WTC11 (cell line): ENCODE measurements around the gene IL1RAPL2. TPM values are rescaled to one million over a fixed set of nuclear protein-coding genes. Genes with fewer than 3 reads are reported as not detected.

Experiments
- ATAC-seq: fragments of 200-7000 bp; cut with Tn5 transposase; 2 replicates; pipeline ENCODE4 v1.10.0; 2021; ENCODE audit warnings: mild to moderate bottlenecking, moderate library complexity
- CTCF ChIA-PET: fragments of 300-600 bp; sonication (Branson Sonifier 250); formaldehyde crosslinking; loops from one replicate; lab custom pipeline; 2021; ENCODE audit warnings: antibody characterized with exemption; lab: Charles Lee
- POLR2A ChIA-PET: fragments of 350-600 bp; sonication (Branson Sonifier 250); formaldehyde crosslinking; loops from one replicate; lab custom pipeline; 2021; ENCODE audit warnings: antibody characterized with exemption; lab: Charles Lee
- DNase-seq: peaks from one replicate; pipeline ENCODE4 v3.0.0; 2021; ENCODE audit warnings: low spot score
- H3K27ac Mint-ChIP-seq: 2 replicates; pipeline ENCODE4 v1.8.0; 2021; ENCODE audit warnings: mixed read lengths
- H3K27me3 Mint-ChIP-seq: 2 replicates; pipeline ENCODE4 v1.8.0; 2021; ENCODE audit warnings: low read depth, mild to moderate bottlenecking, moderate library complexity, mixed read lengths
- H3K36me3 Mint-ChIP-seq: 2 replicates; pipeline ENCODE4 v1.8.0; 2021; ENCODE audit warnings: mixed read lengths
- H3K4me1 Mint-ChIP-seq: 2 replicates; pipeline ENCODE4 v1.8.0; 2022; ENCODE audit warnings: mixed read lengths
- H3K4me3 Mint-ChIP-seq: 2 replicates; pipeline ENCODE4 v1.8.0; 2021; ENCODE audit warnings: mild to moderate bottlenecking, moderate library complexity, mixed read lengths
- H3K9me3 Mint-ChIP-seq: 2 replicates; pipeline ENCODE4 v1.8.0; 2021; ENCODE audit warnings: mixed read lengths
- CBFB ChIP-seq: sonication (generic); formaldehyde crosslinking; IDR thresholded peaks from 2 replicates; pipeline ENCODE4 v1.8.1; 2022; ENCODE audit warnings: mild to moderate bottlenecking, low read depth, missing genetic modification reagents
- CDX4 ChIP-seq: fragments of 250-450 bp; sonication (Bioruptor Pico); IDR thresholded peaks from 2 replicates; pipeline ENCODE4 v1.9.0; 2021; ENCODE audit warnings: moderate library complexity, mild to moderate bottlenecking, inconsistent platforms, borderline replicate concordance
- CREM ChIP-seq: sonication (generic); formaldehyde crosslinking; IDR thresholded peaks from 2 replicates; pipeline ENCODE4 v1.8.1; 2022; ENCODE audit warnings: mild to moderate bottlenecking, missing genetic modification reagents, moderate library complexity
- E2F4 ChIP-seq: sonication (generic); formaldehyde crosslinking; IDR thresholded peaks from 2 replicates; pipeline ENCODE4 v1.8.1; 2022; ENCODE audit warnings: low read depth, mild to moderate bottlenecking, moderate library complexity, missing genetic modification reagents, borderline replicate concordance
- ELF4 ChIP-seq: sonication (generic); formaldehyde crosslinking; IDR thresholded peaks from 2 replicates; pipeline ENCODE4 v1.8.1; 2022; ENCODE audit warnings: low read depth, mild to moderate bottlenecking, moderate library complexity, missing genetic modification reagents
- ERG ChIP-seq: fragments of 250-450 bp; sonication (Bioruptor Pico); IDR thresholded peaks from 2 replicates; pipeline ENCODE4 v1.8.0; 2021; ENCODE audit warnings: mild to moderate bottlenecking
- ESRRA ChIP-seq: sonication (generic); formaldehyde crosslinking; IDR thresholded peaks from 2 replicates; pipeline ENCODE4 v1.8.1; 2022; ENCODE audit warnings: mild to moderate bottlenecking, missing genetic modification reagents, borderline replicate concordance
- JAZF1 ChIP-seq: fragments of 250-450 bp; sonication (Bioruptor Pico); IDR thresholded peaks from 2 replicates; pipeline ENCODE4 v1.9.0; 2021; ENCODE audit warnings: moderate library complexity, mild to moderate bottlenecking, inconsistent platforms
- MYBL2 ChIP-seq: sonication (generic); formaldehyde crosslinking; IDR thresholded peaks from 2 replicates; pipeline ENCODE4 v1.8.1; 2023; ENCODE audit warnings: mild to moderate bottlenecking, moderate library complexity, missing genetic modification reagents
- NR3C1 ChIP-seq: sonication (generic); formaldehyde crosslinking; conservative IDR thresholded peaks from 2 replicates; pipeline ENCODE4 v1.8.1; 2023; ENCODE audit warnings: low read depth, mild to moderate bottlenecking, missing genetic modification reagents
- OVOL2 ChIP-seq: fragments of 250-450 bp; sonication (Bioruptor Pico); IDR thresholded peaks from 2 replicates; pipeline ENCODE4 v1.9.0; 2021; ENCODE audit warnings: mild to moderate bottlenecking, borderline replicate concordance
- PREB ChIP-seq: sonication (generic); formaldehyde crosslinking; IDR thresholded peaks from 2 replicates; pipeline ENCODE4 v1.8.1; 2022; ENCODE audit warnings: mild to moderate bottlenecking, missing genetic modification reagents, moderate library complexity, borderline replicate concordance
- SMAD4 ChIP-seq: sonication (generic); formaldehyde crosslinking; IDR thresholded peaks from 2 replicates; pipeline ENCODE4 v1.8.0; 2022; ENCODE audit warnings: mild to moderate bottlenecking, missing genetic modification reagents
- TCF7 ChIP-seq: sonication (generic); formaldehyde crosslinking; IDR thresholded peaks from 2 replicates; pipeline ENCODE4 v1.8.0; 2022; ENCODE audit warnings: mild to moderate bottlenecking, low read depth, missing genetic modification reagents, moderate library complexity
- TEAD1 ChIP-seq: sonication (generic); formaldehyde crosslinking; IDR thresholded peaks from 2 replicates; pipeline ENCODE4 v1.8.0; 2022; ENCODE audit warnings: mild to moderate bottlenecking, missing genetic modification reagents
- ZBTB21 ChIP-seq: sonication (generic); formaldehyde crosslinking; IDR thresholded peaks from 2 replicates; pipeline ENCODE4 v1.8.1; 2023; ENCODE audit warnings: mild to moderate bottlenecking, missing genetic modification reagents, borderline replicate concordance
- ZNF121 ChIP-seq: sonication (generic); formaldehyde crosslinking; IDR thresholded peaks from 2 replicates; pipeline ENCODE4 v1.8.0; 2023; ENCODE audit warnings: missing genetic modification reagents
- ZNF138 ChIP-seq: sonication (generic); formaldehyde crosslinking; conservative IDR thresholded peaks from 2 replicates; pipeline ENCODE4 v1.8.1; 2022; ENCODE audit warnings: mild to moderate bottlenecking, moderate library complexity, missing genetic modification reagents
- ZNF232 ChIP-seq: sonication (generic); formaldehyde crosslinking; IDR thresholded peaks from 2 replicates; pipeline ENCODE4 v1.8.0; 2022; ENCODE audit warnings: mild to moderate bottlenecking, missing genetic modification reagents
- ZNF263 ChIP-seq: sonication (generic); formaldehyde crosslinking; IDR thresholded peaks from 2 replicates; pipeline ENCODE4 v1.8.1; 2022; ENCODE audit warnings: low read depth, mild to moderate bottlenecking, moderate library complexity, missing genetic modification reagents
- ZNF281 ChIP-seq: sonication (generic); formaldehyde crosslinking; IDR thresholded peaks from 2 replicates; pipeline ENCODE4 v1.8.0; 2023; ENCODE audit warnings: mild to moderate bottlenecking, missing genetic modification reagents
- ZNF396 ChIP-seq: fragments of 250-450 bp; sonication (Bioruptor Pico); IDR thresholded peaks from 2 replicates; pipeline ENCODE4 v1.8.0; 2021; ENCODE audit warnings: mild to moderate bottlenecking, moderate library complexity, borderline replicate concordance
- ZNF423 ChIP-seq: fragments of 250-450 bp; sonication (Bioruptor Pico); IDR thresholded peaks from 2 replicates; pipeline ENCODE4 v2.1.2; 2022; ENCODE audit warnings: mild to moderate bottlenecking, moderate library complexity
- total RNA-seq: library from RNA; stranded (reverse); gene quantifications from 3 replicates; pipeline ENCODE4 v1.2.3, GENCODE V29; 2021
- TF ChIP-seq, protein P1 (sequence below): sonication (generic); formaldehyde crosslinking; IDR thresholded peaks from 2 replicates; pipeline ENCODE4 v1.8.1; 2023; ENCODE audit warnings: mild to moderate bottlenecking, missing genetic modification reagents, moderate library complexity
- TF ChIP-seq, protein P2 (sequence below): fragments of 250-450 bp; sonication (Bioruptor Pico); IDR thresholded peaks from 2 replicates; pipeline ENCODE4 v1.9.0; 2021; ENCODE audit warnings: mild to moderate bottlenecking

IL1RAPL2 gene
- total RNA-seq, 1 experiment from 2014 or later, result 0.09 TPM

GRCh38 chrX:104647084-104647483, 81.1 kb downstream of the IL1RAPL2 start:
- TF ChIP-seq ELF4 (no peak), TCF7 (no peak), NR3C1 (CRISPR knock-in tag) (no peak), ZNF263 (CRISPR knock-in tag) (no peak), ZNF423 (CRISPR knock-in tag) (no peak), TEAD1 (CRISPR knock-in tag) (no peak), JAZF1 (no peak), MYBL2 (CRISPR knock-in tag) (no peak), ZBTB21 (CRISPR knock-in tag) (no peak), ZNF232 (no peak)
- Mint-ChIP-seq H3K27me3 (no peaks in the 10 kb centered on the region; the same call in 1 of the 2 replicates), H3K9me3 (no peaks in the 10 kb centered on the region), H3K4me3 (no peak overlapping the region), H3K27ac (no peak overlapping the region), H3K4me1 (no peaks in the 10 kb centered on the region), H3K36me3 (no peaks in the 10 kb centered on the region)
- POLR2A ChIA-PET, result no interaction called here
- DNase-seq (no peak), ATAC-seq (no peak)
- CTCF ChIA-PET, result no interaction called here

DNA sequence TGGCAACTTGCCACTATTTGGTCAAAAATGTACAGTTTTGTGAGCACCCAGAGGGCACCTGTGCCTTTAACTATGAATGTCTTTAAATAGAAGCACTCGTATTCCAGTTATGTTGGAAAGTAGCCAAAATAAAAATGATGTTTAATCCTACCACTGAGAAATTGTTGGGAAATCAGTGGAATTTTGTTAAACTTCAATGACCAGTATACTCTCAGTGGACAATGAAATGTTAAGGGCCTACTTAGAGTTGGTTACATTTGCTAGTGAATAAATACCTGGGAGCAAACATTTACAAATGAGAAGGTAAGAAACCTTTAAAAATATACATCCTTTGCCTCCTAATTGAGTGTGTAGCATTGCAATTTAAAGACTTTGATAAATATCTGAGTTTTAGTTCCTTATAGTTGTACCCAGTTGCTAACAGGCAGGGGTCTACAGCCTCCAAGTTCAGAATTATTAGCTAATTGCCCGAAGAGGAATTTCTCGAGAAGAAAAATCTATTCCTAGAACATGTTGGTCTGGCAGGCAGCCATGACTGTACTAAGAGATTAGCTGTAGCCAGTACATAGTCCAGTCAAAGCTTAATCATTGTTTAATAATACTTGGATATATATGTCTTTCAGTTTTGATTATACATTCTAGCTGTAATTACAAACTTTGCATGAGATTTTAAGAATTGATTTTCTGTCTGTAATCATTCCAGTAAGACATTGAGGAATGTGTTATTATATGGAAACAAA, 93.2 kb downstream of the IL1RAPL2 start:
- ATAC-seq, result no peak
- no peak for DNase-seq
- H3K9me3 Mint-ChIP-seq, result no peaks in the 10 kb centered on the region

DNA sequence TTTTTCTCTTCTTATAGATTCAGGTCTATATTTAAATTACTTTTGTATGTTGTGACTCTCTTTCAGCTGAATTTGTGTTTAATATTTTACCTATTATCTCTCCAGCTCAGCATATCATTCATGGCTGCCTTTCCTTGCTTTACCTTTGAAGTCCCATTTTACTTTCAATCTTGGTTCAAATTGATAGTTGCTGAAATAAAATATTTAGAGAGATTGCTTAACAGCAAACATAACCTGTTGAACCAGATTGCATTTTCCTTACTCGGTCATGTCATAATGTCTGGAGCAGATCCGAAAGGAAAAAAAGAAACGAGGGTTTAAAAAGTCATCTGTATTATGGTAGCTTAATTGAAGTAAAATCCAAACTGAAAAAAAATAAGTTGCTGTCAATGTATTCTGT, 94.1 kb downstream of the IL1RAPL2 start:
- DNase-seq (no peak), ATAC-seq (no peak)
- Mint-ChIP-seq H3K4me3 (no peak overlapping the region), H3K9me3 (no peaks in the 10 kb centered on the region), H3K27ac (no peak overlapping the region), H3K4me1 (no peaks in the 10 kb centered on the region), H3K27me3 (no peaks in the 10 kb centered on the region), H3K36me3 (no peaks in the 10 kb centered on the region)
- POLR2A ChIA-PET, result no interaction called here
- CTCF ChIA-PET, result no interaction called here
- TF ChIP-seq CBFB (CRISPR knock-in tag) (no peak), CREM (no peak), OVOL2 (no peak), ZNF281 (CRISPR knock-in tag) (no peak), ZNF138 (CRISPR knock-in tag) (no peak), PREB (CRISPR knock-in tag) (no peak), ERG (CRISPR knock-in tag) (no peak), ZNF396 (no peak), ZNF121 (CRISPR knock-in tag) (no peak), E2F4 (no peak)
- TF ChIP-seq, protein P1, sequence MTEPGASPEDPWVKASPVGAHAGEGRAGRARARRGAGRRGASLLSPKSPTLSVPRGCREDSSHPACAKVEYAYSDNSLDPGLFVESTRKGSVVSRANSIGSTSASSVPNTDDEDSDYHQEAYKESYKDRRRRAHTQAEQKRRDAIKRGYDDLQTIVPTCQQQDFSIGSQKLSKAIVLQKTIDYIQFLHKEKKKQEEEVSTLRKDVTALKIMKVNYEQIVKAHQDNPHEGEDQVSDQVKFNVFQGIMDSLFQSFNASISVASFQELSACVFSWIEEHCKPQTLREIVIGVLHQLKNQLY (CRISPR knock-in tag), result no peak

More for the DNA sequence above, 93.2 kb downstream of the IL1RAPL2 start:
- ChIA-PET POLR2A (no interaction called here), CTCF (no interaction called here)
- Mint-ChIP-seq H3K4me3 (no peak overlapping the region), H3K27ac (no peak overlapping the region), H3K36me3 (no peaks in the 10 kb centered on the region), H3K27me3 (no peaks in the 10 kb centered on the region), H3K4me1 (no peaks in the 10 kb centered on the region)
- no peak for TF ChIP-seq SMAD4 (CRISPR knock-in tag)
- no peak for TF ChIP-seq CDX4 (CRISPR knock-in tag)
- no peak for TF ChIP-seq ESRRA
- no peak for TF ChIP-seq OVOL2
- TF ChIP-seq, protein P2, sequence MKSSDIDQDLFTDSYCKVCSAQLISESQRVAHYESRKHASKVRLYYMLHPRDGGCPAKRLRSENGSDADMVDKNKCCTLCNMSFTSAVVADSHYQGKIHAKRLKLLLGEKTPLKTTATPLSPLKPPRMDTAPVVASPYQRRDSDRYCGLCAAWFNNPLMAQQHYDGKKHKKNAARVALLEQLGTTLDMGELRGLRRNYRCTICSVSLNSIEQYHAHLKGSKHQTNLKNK (CRISPR knock-in tag), result no peak
